HEK293T (cell line): ENCODE data around the gene FBXO46.

Experiments used
- CTCF ChIA-PET: fragments of 350-600 bp; formaldehyde crosslinking; extraction: SDS; loops from one replicate; lab custom pipeline; 2021; ENCODE audit warnings: antibody characterized with exemption, inconsistent platforms; lab: Yijun Ruan, JAX
- POLR2A ChIA-PET: fragments of 350-600 bp; formaldehyde crosslinking; extraction: SDS; loops from one replicate; lab custom pipeline; 2020; ENCODE audit warnings: antibody characterized with exemption, inconsistent platforms; lab: Yijun Ruan, JAX
- DNase-seq: peaks from one replicate; pipeline ENCODE4 v3.0.0; 2012; ENCODE audit warnings: mixed read lengths; ENCODE audit errors: extremely low spot score
- ARNT ChIP-seq: fragments of 450-650 bp; IDR thresholded peaks from 2 replicates; pipeline ENCODE4 v1.6.1; 2017; ENCODE audit warnings: mild to moderate bottlenecking
- BHLHE40 ChIP-seq: fragments of 450-650 bp; IDR thresholded peaks from 2 replicates; pipeline ENCODE4 v1.6.1; 2016; ENCODE audit warnings: mild to moderate bottlenecking, moderate library complexity, borderline replicate concordance
- CTBP1 ChIP-seq: fragments of 450-650 bp; IDR thresholded peaks from 2 replicates; pipeline ENCODE4 v1.6.1; 2016; ENCODE audit warnings: borderline replicate concordance
- ELF4 ChIP-seq: fragments of 450-650 bp; IDR thresholded peaks from 2 replicates; pipeline ENCODE4 v1.6.1; 2017; ENCODE audit warnings: antibody characterized with exemption
- FOXA1 ChIP-seq: fragments of 450-650 bp; IDR thresholded peaks from 2 replicates; pipeline ENCODE4 v1.6.1; 2016; ENCODE audit warnings: mild to moderate bottlenecking
- FOXK2 ChIP-seq: fragments of 450-650 bp; IDR thresholded peaks from 2 replicates; pipeline ENCODE4 v1.6.1; 2016; ENCODE audit warnings: mild to moderate bottlenecking
- FOXM1 ChIP-seq: fragments of 450-650 bp; IDR thresholded peaks from 2 replicates; pipeline ENCODE4 v1.6.1; 2017; ENCODE audit warnings: mild to moderate bottlenecking, borderline replicate concordance
- HDGF ChIP-seq: fragments of 450-650 bp; IDR thresholded peaks from 2 replicates; pipeline ENCODE4 v1.6.1; 2017; ENCODE audit warnings: antibody characterized with exemption, borderline replicate concordance
- L3MBTL2 ChIP-seq: fragments of 450-650 bp; conservative IDR thresholded peaks from 2 replicates; pipeline ENCODE4 v1.6.1; 2016; ENCODE audit warnings: mild to moderate bottlenecking
- LEF1 ChIP-seq: fragments of 450-650 bp; IDR thresholded peaks from 2 replicates; pipeline ENCODE4 v1.6.1; 2017; ENCODE audit warnings: mild to moderate bottlenecking, borderline replicate concordance
- NFRKB ChIP-seq: fragments of 450-650 bp; IDR thresholded peaks from 2 replicates; pipeline ENCODE4 v1.6.1; 2016; ENCODE audit warnings: mild to moderate bottlenecking, moderate library complexity
- PKNOX1 ChIP-seq: fragments of 450-650 bp; IDR thresholded peaks from 2 replicates; pipeline ENCODE4 v1.6.1; 2016
- SP1 ChIP-seq: fragments of 450-650 bp; IDR thresholded peaks from 2 replicates; pipeline ENCODE4 v1.6.1; 2017
- SUZ12 ChIP-seq: fragments of 450-650 bp; IDR thresholded peaks from 2 replicates; pipeline ENCODE4 v1.6.1; 2016; ENCODE audit warnings: mild to moderate bottlenecking
- TARDBP ChIP-seq: fragments of 450-650 bp; IDR thresholded peaks from 2 replicates; pipeline ENCODE4 v1.6.1; 2016
- ZNF384 ChIP-seq: fragments of 450-650 bp; IDR thresholded peaks from 2 replicates; pipeline ENCODE4 v1.6.1; 2016

Gene FBXO46

DNA sequence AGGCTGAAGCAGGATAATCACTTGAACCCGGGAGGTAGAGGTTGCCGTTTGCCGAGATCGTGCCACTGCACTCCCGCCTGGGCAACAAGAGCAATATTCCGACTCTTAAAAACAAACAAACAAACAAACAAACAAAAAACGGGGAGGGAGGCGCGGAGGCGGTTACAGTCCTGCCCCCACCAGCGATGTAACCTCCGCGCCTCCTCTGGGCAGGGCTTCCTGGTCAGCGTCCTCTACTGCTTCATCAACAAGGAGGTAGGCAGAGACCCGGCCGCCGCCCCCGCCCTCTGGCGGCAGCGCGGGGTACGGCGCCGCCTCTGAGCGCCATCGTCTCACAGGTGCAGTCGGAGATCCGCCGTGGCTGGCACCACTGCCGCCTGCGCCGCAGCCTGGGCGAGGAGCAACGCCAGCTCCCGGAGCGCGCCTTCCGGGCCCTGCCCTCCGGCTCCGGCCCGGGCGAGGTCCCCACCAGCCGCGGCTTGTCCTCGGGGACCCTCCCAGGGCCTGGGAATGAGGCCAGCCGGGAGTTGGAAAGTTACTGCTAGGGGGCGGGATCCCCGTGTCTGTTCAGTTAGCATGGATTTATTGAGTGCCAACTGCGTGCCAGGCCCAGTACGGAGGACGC, 49.2 kb downstream of the FBXO46 start:
- CTCF ChIA-PET: interaction anchor here (0.6 to 4.3 kb wide), 2 partner anchors 10 to 1128 kb away, joined by 3 to 17 read pairs; partner anchors contain the start of genes QPCTL and SNRPD2
- TF ChIP-seq LEF1 (no peak), NFRKB (no peak), HDGF (no peak), BHLHE40 (no peak), PKNOX1 (no peak), ZNF384 (no peak), SUZ12 (no peak), FOXM1 (no peak), L3MBTL2 (no peak)
- POLR2A ChIA-PET: interaction anchor here (0.7 to 7.9 kb wide), 2 partner anchors 11 to 36 kb away, joined by 3 to 64 read pairs; partner anchors contain the start of genes QPCTL and SNRPD2
- DNase-seq: peak; percentile 78

DNA sequence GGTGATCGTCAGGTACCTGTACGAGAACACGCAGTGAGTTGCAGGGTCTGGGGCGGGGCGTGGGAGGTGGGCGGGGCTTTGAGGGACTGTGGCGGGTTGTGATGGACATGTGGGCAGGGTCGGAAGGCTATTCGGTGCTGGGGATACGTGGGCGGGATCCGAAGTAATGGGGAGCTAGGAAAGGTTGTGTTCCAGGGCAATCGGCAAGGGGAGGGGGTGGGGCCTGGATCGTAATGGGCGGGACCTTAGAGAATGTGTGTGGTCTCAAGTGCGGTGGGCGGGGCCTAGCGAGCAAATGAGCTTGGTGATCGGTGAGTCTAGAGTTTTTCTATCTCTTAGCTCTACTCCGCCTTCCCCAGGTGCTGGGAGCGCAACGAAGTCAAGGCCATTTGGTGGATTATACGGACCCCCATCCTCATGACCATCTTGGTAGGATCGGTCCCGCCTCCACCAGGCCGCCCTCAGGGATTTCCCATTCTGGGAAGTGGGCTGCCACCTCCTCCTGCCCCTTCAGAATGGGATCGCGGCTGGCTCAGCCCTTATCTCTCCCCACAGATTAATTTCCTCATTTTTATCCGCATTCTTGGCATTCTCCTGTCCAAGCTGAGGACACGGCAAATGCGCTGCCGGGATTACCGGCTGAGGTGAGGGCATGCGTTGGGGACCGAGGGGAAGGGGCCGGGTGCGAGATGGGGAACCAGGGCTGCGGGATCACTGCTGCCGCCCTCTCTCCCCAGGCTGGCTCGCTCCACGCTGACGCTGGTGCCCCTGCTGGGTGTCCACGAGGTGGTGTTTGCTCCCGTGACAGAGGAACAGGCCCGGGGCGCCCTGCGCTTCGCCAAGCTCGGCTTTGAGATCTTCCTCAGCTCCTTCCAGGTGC, 53.1 kb downstream of the FBXO46 start:
- ChIA-PET POLR2A (interaction anchor here (0.8 to 7.9 kb wide), 8 partner anchors 8 to 92 kb away, joined by 3 to 64 read pairs (median 4); partner anchors contain the start of genes GIPR, QPCTL, SIX5 and SNRPD2), CTCF (interaction anchor here (0.6 to 1.2 kb wide), 6 partner anchors 15 to 107 kb away, joined by 3 to 8 read pairs (median 4); partner anchors contain the start of gene QPCTL)
- DNase-seq: peak; percentile 90

DNA sequence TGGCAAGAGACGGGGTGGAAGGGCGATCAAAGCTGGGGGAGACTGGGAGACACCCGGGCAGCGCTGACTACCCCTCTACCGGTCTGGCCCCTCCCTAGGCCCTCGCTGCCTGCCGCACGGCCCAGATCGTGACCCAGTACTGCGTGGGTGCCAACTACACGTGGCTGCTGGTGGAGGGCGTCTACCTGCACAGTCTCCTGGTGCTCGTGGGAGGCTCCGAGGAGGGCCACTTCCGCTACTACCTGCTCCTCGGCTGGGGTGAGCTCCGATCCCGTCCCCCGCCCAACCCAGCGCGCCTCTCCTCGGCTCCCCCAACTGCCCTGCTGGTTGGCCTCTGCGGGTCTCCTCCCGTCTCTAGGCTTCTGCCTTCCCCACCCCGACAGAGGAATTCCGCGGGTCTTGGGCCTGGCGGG, 53.8 kb downstream of the FBXO46 start:
- no peak for TF ChIP-seq ARNT
- TF ChIP-seq L3MBTL2: no peak
- no peak for TF ChIP-seq ELF4
- TF ChIP-seq FOXK2: no peak
- no peak for TF ChIP-seq FOXA1
- no peak for TF ChIP-seq NFRKB
- no peak for DNase-seq
- CTCF ChIA-PET: interaction anchor here (0.8 kb wide), 1 partner anchor 85 kb away, joined by 3 read pairs; no protein-coding TSS in a partner anchor
- POLR2A ChIA-PET: interaction anchor here (0.8 to 7.9 kb wide), 5 partner anchors 9 to 92 kb away, joined by 3 to 64 read pairs (median 4); partner anchors contain the start of genes GIPR, QPCTL, SIX5 and SNRPD2

More for the DNA sequence above, 53.1 kb downstream of the FBXO46 start:
- peak; percentile 96 for TF ChIP-seq PKNOX1
- no peak for TF ChIP-seq TARDBP
- TF ChIP-seq ZNF384: no peak

DNA sequence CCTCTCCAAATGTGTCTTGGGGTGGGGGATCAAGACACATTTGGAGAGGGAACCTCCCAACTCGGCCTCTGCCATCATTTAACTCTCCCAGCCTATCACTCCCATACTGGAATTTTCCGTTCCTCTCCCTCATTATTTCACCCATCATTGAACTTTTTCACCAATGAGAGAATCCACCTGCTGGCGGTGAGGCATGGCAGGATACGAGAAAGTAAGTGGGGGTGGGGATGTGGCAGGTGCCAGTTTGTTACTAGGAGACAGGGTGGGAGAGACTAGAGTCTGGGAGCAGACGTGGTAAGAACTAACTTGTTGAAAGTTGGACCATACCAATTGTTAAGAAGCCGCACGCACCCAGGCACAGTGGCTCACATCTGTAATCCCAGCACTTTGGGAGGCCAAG, 55.8 kb downstream of the FBXO46 start:
- ChIA-PET POLR2A (interaction anchor here (2.0 kb wide), 1 partner anchor 8 kb away, joined by 4 read pairs; no protein-coding TSS in a partner anchor), CTCF (no interaction called here)
- no peak for DNase-seq
- TF ChIP-seq NFRKB (no peak), FOXM1 (no peak), SP1 (no peak), FOXK2 (no peak), SUZ12 (no peak), FOXA1 (no peak), ZNF384 (no peak), CTBP1 (no peak), ARNT (no peak), BHLHE40 (no peak), PKNOX1 (no peak)

DNA sequence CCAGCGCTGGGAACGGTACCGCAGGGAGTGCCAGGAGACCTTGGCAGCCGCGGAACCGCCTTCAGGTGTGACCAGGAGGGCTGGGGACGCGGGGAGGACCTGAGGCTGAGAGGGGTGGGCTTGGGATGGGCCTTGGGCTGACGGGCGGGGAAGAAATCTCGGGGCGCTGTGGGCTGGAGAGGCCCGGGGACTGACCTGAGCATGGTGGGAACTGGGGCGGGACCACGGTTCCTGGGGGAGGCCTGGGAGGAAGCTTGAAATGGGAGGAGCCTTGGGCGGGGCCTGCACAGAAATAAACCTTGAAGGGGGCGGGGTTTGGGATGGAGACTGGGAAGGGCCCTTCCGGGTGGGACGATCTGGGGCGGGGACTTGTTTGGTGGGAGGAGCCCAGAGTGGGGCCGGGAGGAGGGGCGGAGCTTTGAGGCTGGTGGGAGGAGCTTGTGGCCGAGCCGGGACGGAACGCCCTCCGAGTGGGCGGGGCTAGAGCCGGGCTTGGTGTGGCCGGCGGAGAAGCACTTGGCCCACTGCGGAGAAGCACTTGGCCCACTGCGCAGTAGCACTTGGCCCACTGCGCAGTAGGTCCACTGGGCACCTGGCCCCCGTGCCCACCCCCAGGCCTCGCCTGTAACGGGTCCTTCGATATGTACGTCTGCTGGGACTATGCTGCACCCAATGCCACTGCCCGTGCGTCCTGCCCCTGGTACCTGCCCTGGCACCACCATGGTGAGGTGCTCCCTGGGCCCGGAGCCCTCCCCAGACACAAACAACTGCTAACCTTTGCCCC, 59.8 kb downstream of the FBXO46 start:
- CTCF ChIA-PET: interaction anchor here (0.5 to 1.0 kb wide), 2 partner anchors 21 to 29 kb away, joined by 4 read pairs; partner anchors contain the start of gene SNRPD2
- no peak for TF ChIP-seq FOXK2
- no peak for TF ChIP-seq ELF4
- no peak for TF ChIP-seq CTBP1
- TF ChIP-seq ARNT: no peak
- TF ChIP-seq FOXA1: no peak
- TF ChIP-seq SUZ12: no peak
- no peak for TF ChIP-seq L3MBTL2
- peak; percentile 100 for DNase-seq
- POLR2A ChIA-PET: interaction anchor here (0.6 to 2.8 kb wide), 12 partner anchors 9 to 202 kb away, joined by 3 to 24 read pairs (median 4); partner anchors contain the start of genes QPCTL, SIX5 and SNRPD2
